C4-2B (cell line): ENCODE results near the gene SNAP25.

ENCODE experiments used
- H3K27ac ChIP-seq: fragments of 450-650 bp; 2 replicates; pipeline ENCODE4 v1.5.1; 2017
- ZFX ChIP-seq: fragments of 450-650 bp; IDR thresholded peaks from 2 replicates; pipeline ENCODE4 v1.6.1; 2017
- TF ChIP-seq, protein P1 (sequence below): fragments of 450-650 bp; conservative IDR thresholded peaks from 2 replicates; pipeline ENCODE4 v1.5.1; 2017; ENCODE audit warnings: mild to moderate bottlenecking

The SNAP25 gene

DNA sequence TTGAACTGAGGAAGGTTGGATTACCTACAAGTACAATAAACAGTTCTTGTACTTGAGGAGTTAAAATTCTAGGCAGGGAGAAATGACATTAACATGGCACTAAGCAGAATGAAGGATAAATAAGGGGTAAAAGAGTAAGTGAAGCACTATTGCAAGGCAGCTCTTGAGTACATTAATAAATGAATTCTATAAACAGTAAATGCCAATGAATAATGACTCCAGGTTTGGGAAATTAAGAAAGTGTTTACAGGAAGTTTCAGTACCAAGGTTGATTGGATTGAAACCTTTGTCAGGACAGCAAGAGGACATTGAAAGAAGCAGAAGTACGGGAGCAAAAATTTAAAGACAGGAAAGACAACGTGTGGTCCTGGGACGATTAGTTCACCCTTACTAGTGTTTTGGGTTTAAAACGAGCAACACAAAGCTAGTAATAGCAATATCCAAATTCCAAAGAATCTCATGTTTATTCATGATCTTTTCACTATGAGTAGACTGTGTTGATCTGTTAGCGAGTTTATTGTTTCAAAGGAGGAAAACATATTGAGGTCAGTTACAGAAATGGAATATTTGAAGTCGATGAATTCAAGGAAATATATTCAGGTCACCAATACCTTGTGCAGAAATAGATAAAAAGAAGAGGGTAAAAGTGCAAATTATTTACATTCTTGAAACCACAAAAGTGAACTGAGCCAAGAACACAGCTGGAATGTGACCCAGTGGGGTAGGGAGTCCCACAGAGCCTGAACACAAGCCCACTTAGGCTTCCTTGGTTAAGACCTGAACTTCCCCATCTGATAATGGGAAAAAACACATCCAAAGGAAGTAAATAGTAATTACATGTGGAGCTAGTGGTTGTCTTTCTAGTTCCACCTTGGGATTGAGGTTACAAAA is 134.5 kb downstream of the SNAP25 start:
- H3K27ac ChIP-seq, result no peak overlapping the region
- TF ChIP-seq ZFX, result no peak
- TF ChIP-seq, protein P1, sequence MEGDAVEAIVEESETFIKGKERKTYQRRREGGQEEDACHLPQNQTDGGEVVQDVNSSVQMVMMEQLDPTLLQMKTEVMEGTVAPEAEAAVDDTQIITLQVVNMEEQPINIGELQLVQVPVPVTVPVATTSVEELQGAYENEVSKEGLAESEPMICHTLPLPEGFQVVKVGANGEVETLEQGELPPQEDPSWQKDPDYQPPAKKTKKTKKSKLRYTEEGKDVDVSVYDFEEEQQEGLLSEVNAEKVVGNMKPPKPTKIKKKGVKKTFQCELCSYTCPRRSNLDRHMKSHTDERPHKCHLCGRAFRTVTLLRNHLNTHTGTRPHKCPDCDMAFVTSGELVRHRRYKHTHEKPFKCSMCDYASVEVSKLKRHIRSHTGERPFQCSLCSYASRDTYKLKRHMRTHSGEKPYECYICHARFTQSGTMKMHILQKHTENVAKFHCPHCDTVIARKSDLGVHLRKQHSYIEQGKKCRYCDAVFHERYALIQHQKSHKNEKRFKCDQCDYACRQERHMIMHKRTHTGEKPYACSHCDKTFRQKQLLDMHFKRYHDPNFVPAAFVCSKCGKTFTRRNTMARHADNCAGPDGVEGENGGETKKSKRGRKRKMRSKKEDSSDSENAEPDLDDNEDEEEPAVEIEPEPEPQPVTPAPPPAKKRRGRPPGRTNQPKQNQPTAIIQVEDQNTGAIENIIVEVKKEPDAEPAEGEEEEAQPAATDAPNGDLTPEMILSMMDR, result no peak

DNA sequence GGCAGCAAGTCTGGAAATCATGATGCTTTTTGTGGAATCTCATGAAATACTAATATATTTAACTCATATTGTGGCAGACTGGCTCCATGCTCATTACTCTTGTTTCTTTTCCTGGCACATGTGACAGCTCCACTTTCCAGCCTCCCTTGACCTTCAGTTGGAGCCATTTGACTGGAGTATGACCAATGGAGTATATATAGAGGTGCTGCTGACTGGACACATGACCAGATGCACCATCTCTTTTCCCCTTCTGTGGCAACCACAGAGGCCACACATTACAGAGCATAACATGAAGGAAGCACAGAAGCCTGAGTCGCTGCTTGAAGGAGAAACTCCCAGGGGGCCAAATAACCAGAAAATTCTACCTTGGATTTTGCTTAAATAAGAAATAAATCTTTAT is 138.0 kb downstream of the SNAP25 start:
- H3K27ac ChIP-seq, result no peak overlapping the region
- TF ChIP-seq, protein P1, result no peak
- TF ChIP-seq ZFX, result no peak
